Left forelimb (tissue), 1 donor: ENCODE results near the gene GPAT3.
A peak's percentile ranks its signal among the peaks of the same experiment; 100 is the strongest.
"Not testable (repeated sequence)": the region's sequence is repeated elsewhere in the genome, so short reads cannot be mapped to it uniquely, and the experiment has no call there.

Experiments used
- DNase-seq: peaks from one replicate; pipeline ENCODE4 v3.0.0-alpha.2; 2018; ENCODE audit warnings: low spot score

The GPAT3 gene

GRCh38 chr4:83535520-83536361 lies at the start of gene GPAT3:
Gene GPAT3, plus strand, starts transcription at chr4:83536108. Its CDS starts 515 bp downstream, at chr4:83536623.
- DNase-seq = peak; percentile 71

GRCh38 chr4:83486457-83487129 lies 49.3 kb upstream of the GPAT3 start:
- DNase-seq = no peak

DNA sequence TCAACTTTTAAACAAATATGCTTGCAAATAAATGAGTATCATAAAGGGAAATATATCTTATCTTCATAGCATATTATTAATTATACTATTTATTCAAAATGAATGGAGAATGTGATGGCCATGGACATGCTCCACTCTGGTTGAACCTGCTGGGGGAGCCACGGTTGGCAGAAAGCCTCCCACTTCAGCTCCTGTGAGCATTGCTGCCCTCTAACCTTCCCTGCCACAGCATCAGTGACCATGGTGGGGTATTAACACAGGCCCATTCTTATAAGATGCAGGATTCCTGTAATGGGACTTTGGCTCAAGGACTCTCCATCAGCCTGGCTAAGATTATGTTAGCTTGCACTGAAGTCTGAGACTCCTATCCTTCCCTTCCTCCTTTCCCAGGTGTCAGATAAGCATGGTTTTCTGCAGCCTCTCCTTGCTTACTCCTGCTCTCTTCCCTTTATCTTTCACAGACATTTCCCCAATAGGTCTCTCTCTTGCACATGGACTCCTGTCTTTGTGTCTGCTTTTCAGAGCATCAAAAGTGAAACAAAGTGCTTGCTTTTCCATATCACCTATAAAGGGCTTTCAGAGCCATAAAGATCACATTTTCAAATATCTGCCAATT lies 46.1 kb upstream of the GPAT3 start:
- no peak for DNase-seq

DNA sequence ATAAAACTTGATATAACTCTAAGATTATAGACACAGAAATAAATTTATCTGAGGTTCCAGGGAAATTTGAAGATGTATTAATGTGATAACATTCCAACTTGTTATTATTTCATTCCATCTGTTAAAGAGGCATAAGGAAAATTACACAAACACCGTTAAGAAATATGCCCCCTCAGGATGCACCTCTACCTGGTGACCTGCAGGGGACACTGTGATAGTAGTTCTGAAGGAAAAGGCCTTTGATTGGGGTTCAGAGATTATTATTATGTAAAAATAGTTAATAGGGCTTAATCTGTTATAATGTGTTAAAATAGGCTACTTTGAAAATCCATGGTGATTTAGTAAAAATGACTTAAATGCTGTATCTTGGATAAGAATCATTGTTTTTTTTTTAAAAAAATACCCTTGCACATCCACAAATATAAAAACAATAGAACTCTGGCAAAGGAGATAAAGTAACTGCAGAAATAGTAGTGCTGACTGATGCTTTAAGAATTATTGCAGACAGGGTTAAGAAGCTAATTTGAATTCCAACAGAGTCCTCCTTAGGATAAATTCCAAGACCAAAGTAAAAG lies 44.9 kb upstream of the GPAT3 start:
- no peak for DNase-seq

- not testable (repeated sequence) for DNase-seq
Measured at GRCh38 chr4:83496085-83496917, 39.6 kb upstream of the GPAT3 start.

DNA sequence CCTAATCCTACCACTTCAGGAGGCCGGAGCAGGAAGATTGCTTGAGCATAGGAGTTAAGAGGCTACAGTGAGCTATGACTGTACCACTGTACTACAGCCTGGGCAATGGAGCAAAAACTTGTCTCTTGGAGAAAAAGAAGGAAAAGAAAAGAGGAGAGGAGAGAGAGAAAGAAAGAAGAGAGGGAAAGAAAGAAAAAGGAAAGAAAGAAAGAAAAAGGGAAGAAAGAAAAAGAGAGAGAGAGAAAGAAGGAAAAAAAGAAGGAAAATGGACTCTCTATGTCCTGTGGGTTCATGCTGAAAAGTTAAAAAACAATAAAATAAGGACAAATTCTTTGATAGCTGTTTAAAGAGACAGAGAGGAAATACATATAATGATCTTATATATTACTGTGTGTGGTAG lies 37.7 kb upstream of the GPAT3 start:
- DNase-seq = no peak

DNA sequence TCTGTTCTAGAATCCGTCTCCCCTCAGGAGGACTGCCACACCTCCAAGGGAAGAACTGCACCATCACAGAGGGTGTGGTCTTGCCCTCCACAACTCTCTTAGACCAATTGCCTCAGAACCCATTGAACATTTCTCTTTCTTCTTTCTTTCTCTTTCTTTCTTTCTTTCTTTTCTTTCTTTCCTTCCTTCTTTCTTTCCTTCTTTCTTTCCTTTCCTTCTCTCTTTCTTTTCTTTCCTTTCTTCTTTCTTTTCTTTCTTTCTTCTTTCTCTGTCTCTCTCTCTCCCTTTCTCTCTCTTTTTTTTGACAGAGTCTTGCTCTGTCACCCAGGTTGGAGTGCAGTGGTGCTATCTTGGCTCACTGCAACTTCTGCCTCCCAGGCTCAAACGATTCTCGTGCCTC lies 34.2 kb upstream of the GPAT3 start:
- DNase-seq = not testable (repeated sequence)

DNA sequence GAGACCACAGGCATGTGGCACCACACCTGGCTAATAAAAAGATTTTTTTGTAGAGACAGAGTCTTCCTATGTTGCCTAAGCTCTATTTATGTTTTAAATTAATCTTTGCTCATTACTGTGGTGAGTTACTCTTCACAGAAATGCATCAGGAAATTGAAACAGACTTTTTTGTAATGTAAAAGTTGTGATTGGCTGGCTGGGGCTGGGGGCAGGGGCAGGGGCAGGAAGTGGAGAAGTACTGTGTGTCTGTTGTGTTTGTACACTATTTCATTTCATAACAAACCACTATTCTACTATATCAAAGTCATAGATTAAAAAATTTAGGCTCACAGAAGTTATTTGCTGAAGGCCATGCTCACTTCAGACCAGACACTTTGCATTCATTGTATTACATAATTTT lies 31.9 kb upstream of the GPAT3 start:
- no peak for DNase-seq

- no peak for DNase-seq
Measured at GRCh38 chr4:83504503-83504902, 31.4 kb upstream of the GPAT3 start.

GRCh38 chr4:83504996-83505395 lies 30.9 kb upstream of the GPAT3 start:
- DNase-seq = no peak

GRCh38 chr4:83509156-83509585 lies 26.7 kb upstream of the GPAT3 start:
- not testable (repeated sequence) for DNase-seq

- DNase-seq = no peak
Measured at GRCh38 chr4:83510442-83510841, 25.5 kb upstream of the GPAT3 start.

GRCh38 chr4:83516042-83516772 lies 19.7 kb upstream of the GPAT3 start:
- no peak for DNase-seq

- no peak for DNase-seq
Measured at GRCh38 chr4:83522239-83522638, 13.7 kb upstream of the GPAT3 start.

DNA sequence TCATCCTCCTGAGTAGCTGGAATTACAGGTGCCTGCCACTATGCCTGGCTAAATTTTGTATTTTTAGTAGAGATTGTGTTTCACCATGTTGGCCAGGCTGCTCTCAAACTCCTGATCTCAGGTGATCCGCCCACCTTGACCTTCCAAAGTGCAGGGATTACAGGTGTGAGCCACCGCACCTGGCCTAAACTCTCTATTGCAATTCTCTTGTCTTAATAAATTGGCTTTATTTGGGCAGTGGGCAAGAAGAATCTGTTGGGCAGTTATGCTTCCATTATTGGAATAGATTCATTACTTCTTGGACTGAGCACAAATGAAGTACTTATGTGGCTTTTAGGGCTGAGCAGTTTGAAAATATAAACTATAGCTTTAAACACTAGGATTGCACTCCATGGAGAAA lies 8.2 kb upstream of the GPAT3 start:
- DNase-seq = no peak

GRCh38 chr4:83536362-83537272 lies 709 bp downstream of the GPAT3 start:
- DNase-seq = no peak

- DNase-seq = no peak
Measured at GRCh38 chr4:83542225-83542624, 6.3 kb downstream of the GPAT3 start.

DNA sequence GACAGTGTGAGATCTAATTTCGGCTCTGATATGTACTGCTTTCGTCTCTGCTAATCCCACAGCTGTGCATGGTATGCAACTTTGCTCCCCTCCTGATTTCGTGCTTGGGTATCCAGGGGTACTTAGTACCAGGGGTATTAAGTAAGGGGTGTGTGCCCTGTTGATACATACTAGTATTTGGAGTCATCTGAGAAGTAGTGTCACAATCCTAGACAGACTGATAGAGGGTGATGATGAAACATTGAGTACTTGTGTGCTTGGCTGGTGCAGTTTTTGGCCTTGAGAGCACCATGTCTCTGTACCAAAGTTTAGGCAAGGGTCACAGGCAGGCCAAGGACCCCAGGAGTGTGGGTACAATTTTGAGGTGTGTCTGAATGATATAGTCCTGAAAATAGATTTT lies 10.9 kb downstream of the GPAT3 start:
- no peak for DNase-seq

- no peak for DNase-seq
Measured at GRCh38 chr4:83548151-83548905, 12.4 kb downstream of the GPAT3 start.
